PFSK-1 (cell line): Measurements from ENCODE around the gene CYLD.

Experiments used
- FOXP2 ChIP-seq: optimal IDR thresholded peaks from 2 replicates; pipeline ENCODE3; 2011; ENCODE audit warnings: borderline replicate concordance, control low read depth, inconsistent platforms; ENCODE audit not compliant: insufficient read depth; ENCODE audit errors: extremely low read length, extremely low read depth
- POLR2AphosphoS5 ChIP-seq: IDR thresholded peaks from 2 replicates; pipeline ENCODE4 v1.6.1; 2012; ENCODE audit warnings: low read depth, mild to moderate bottlenecking, control low read depth, low read length, moderate library complexity
- REST ChIP-seq, 2 experiments: IDR thresholded peaks; 2 replicates each; pipeline versions ENCODE4 v1.6.1 to v1.8.0; 2011 to 2012; ENCODE audit warnings: low read depth in 2 of 2, low read length in 2 of 2, control low read depth in 1 of 2, inconsistent platforms in 1 of 2, mild to moderate bottlenecking in 1 of 2, moderate library complexity in 1 of 2; ENCODE audit not compliant: insufficient read depth in 1 of 2
- SIN3A ChIP-seq: IDR thresholded peaks from 2 replicates; pipeline ENCODE4 v1.6.1; 2012; ENCODE audit warnings: mild to moderate bottlenecking, low read length, moderate library complexity, borderline replicate concordance; ENCODE audit not compliant: insufficient read depth
- TAF1 ChIP-seq: IDR thresholded peaks from 2 replicates; pipeline ENCODE4 v1.6.1; 2012; ENCODE audit warnings: low read length, control low read depth, borderline replicate concordance; ENCODE audit not compliant: insufficient read depth

Gene CYLD

GRCh38 chr16:50712560-50712898 is 29.4 kb upstream of the CYLD start:
- no peak for TF ChIP-seq POLR2AphosphoS5
- no peak for TF ChIP-seq SIN3A
- TF ChIP-seq REST (IDR thresholded peaks at IDR 0.05; ENCODE audit: insufficient read depth in 1 of 2, low read depth in 2 of 2, low read length in 2 of 2) = no peak
- TF ChIP-seq FOXP2 = no peak
- no peak for TF ChIP-seq TAF1

DNA sequence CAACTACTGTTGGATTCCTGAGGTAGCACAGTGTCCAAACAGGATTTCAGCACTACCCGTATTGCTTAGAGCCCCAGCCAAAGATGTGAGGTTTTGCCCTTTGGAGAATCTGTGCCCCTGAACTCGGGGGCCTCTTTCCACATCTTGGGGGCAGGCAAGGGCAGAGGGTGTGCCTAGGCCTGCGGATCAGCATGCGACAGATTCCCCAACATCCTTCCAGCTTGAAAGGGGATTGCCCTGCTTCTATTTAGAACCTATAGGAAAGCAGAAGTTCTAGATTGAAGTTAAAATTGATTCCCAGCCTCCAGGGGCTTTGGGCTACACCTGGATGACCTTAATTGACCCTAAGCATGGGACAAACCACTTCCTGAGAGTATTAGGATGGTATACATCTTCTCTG is 28.9 kb upstream of the CYLD start:
- TF ChIP-seq TAF1 (no peak), SIN3A (no peak), REST (IDR thresholded peaks at IDR 0.05; ENCODE audit: insufficient read depth in 1 of 2, low read depth in 2 of 2, low read length in 2 of 2) (no peak), POLR2AphosphoS5 (no peak), FOXP2 (no peak)

- TF ChIP-seq SIN3A = no peak
- TF ChIP-seq FOXP2 = no peak
- no peak for TF ChIP-seq TAF1
- TF ChIP-seq POLR2AphosphoS5 = no peak
- no peak for TF ChIP-seq REST (IDR thresholded peaks at IDR 0.05; ENCODE audit: insufficient read depth in 1 of 2, low read depth in 2 of 2, low read length in 2 of 2)
Observed at GRCh38 chr16:50717091-50717490, 24.8 kb upstream of the CYLD start.

GRCh38 chr16:50717494-50717893 is 24.4 kb upstream of the CYLD start:
- TF ChIP-seq REST (IDR thresholded peaks at IDR 0.05; ENCODE audit: insufficient read depth in 1 of 2, low read depth in 2 of 2, low read length in 2 of 2) (no peak), POLR2AphosphoS5 (no peak), FOXP2 (no peak), SIN3A (no peak), TAF1 (no peak)

GRCh38 chr16:50718061-50718760 is 23.7 kb upstream of the CYLD start:
- TF ChIP-seq SIN3A = no peak
- TF ChIP-seq POLR2AphosphoS5 = no peak
- no peak for TF ChIP-seq FOXP2
- no peak for TF ChIP-seq REST (IDR thresholded peaks at IDR 0.05; ENCODE audit: insufficient read depth in 1 of 2, low read depth in 2 of 2, low read length in 2 of 2)
- TF ChIP-seq TAF1 = no peak
